Gastrocnemius medialis (tissue), 4 donors: Measurements from ENCODE around the gene ABCB4.

ENCODE experiments used
- CTCF ChIP-seq, 5 experiments: fragments of 450-650 bp in 3 of 5; fragments of 200-600 bp in 2 of 5; sonication (generic) in 2 of 5; IDR thresholded peaks in 4 of 5; conservative IDR thresholded peaks in 1 of 5; 1 replicate in 4 of 5; 2 replicates in 1 of 5; pipeline ENCODE4 v1.5.1; 2016 to 2019; ENCODE audit warnings: antibody characterized with exemption in 5 of 5, mild to moderate bottlenecking in 3 of 5, moderate library complexity in 3 of 5
- POLR2A ChIP-seq, 2 donors: fragments of 450-650 bp; IDR thresholded peaks; one replicate each; pipeline ENCODE4 v1.6.1; 2017; ENCODE audit warnings: antibody characterized with exemption in 2 of 2, mild to moderate bottlenecking in 2 of 2, moderate library complexity in 2 of 2

- no peak for TF ChIP-seq CTCF (IDR thresholded peaks at IDR 0.05 in 4 of 5, conservative IDR thresholded peaks at IDR 0.05 in 1 of 5)
- TF ChIP-seq POLR2A (IDR thresholded peaks at IDR 0.05): no peak
Observed at GRCh38 chr7:87359366-87359765, 116.1 kb downstream of the ABCB4 start.
